Measurements from ENCODE around the gene SEMA3B. TPM values are rescaled to one million over a fixed set of nuclear protein-coding genes. Genes with fewer than 3 reads are reported as not detected.
A peak's percentile ranks its signal among the peaks of the same experiment; 100 is the strongest.

Gene SEMA3B
- total RNA-seq, 1 experiment from 2014 or later = 7.6 TPM

GRCh38 chr3:50324351-50325112 lies 55.6 kb downstream of the SEMA3B start:
- intact Hi-C loops (cut with micrococcal nuclease) = loop anchor here (1.0 kb wide), 2 partner anchors 50 to 132 kb away; no protein-coding TSS in a partner anchor
- Mint-ChIP-seq H3K27me3 (ENCODE audit: insufficient read depth, unreplicated experiment) (no peaks in the 10 kb centered on the region), H3K9me3 (ENCODE audit: unreplicated experiment) (no peaks in the 10 kb centered on the region), H3K27ac (ENCODE audit: low read depth, unreplicated experiment) (no peak overlapping the region), H3K4me1 (ENCODE audit: insufficient read depth, unreplicated experiment) (peaks cover under 1% of the 10 kb centered on the region), H3K4me3 (ENCODE audit: unreplicated experiment) (no peak overlapping the region), H3K36me3 (ENCODE audit: insufficient read depth, unreplicated experiment) (peaks cover 13% of the 10 kb centered on the region)
- TF ChIP-seq CTCF (IDR thresholded peaks at IDR 0.05; ENCODE audit: unreplicated experiment) = peak; percentile 79
- DNase-seq (ENCODE audit: unreplicated experiment) = peak; percentile 64
- no TSS peak for BruUV-seq (replicated peaks)
- CTCF ChIA-PET = interaction anchor here (0.6 to 3.9 kb wide), 31 partner anchors 10 to 1344 kb away, joined by 3 to 38 read pairs (median 4); partner anchors contain the start of genes HYAL1, HYAL3, IFRD2 and LSMEM2
- POLR2A ChIA-PET = interaction anchor here (1.2 to 5.0 kb wide), 4 partner anchors 13 to 32 kb away, joined by 3 to 22 read pairs (median 4); partner anchors contain the start of genes HYAL3, IFRD2 and NAA80

GRCh38 chr3:50325113-50325480 lies 56.1 kb downstream of the SEMA3B start:
- Mint-ChIP-seq H3K27ac (ENCODE audit: low read depth, unreplicated experiment) (no peak overlapping the region), H3K4me1 (ENCODE audit: insufficient read depth, unreplicated experiment) (no peaks in the 10 kb centered on the region), H3K9me3 (ENCODE audit: unreplicated experiment) (no peaks in the 10 kb centered on the region), H3K27me3 (ENCODE audit: insufficient read depth, unreplicated experiment) (no peaks in the 10 kb centered on the region), H3K4me3 (ENCODE audit: unreplicated experiment) (no peak overlapping the region), H3K36me3 (ENCODE audit: insufficient read depth, unreplicated experiment) (peaks cover 17% of the 10 kb centered on the region)
- TF ChIP-seq CTCF (IDR thresholded peaks at IDR 0.05; ENCODE audit: unreplicated experiment) = no peak
- intact Hi-C loops (cut with micrococcal nuclease) = no loop called here
- CTCF ChIA-PET = interaction anchor here (0.6 to 3.9 kb wide), 16 partner anchors 10 to 111 kb away, joined by 3 to 38 read pairs (median 10); partner anchors contain the start of genes HYAL1, HYAL3, IFRD2 and LSMEM2
- POLR2A ChIA-PET = interaction anchor here (1.3 to 5.0 kb wide), 2 partner anchors 24 to 33 kb away, joined by 3 to 22 read pairs; partner anchors contain the start of gene IFRD2
- no TSS peak for BruUV-seq (replicated peaks)
- no peak for DNase-seq (ENCODE audit: unreplicated experiment)

- H3K36me3 Mint-ChIP-seq (ENCODE audit: insufficient read depth, unreplicated experiment) = peaks cover 17% of the 10 kb centered on the region
- no peaks in the 10 kb centered on the region for H3K4me1 Mint-ChIP-seq (ENCODE audit: insufficient read depth, unreplicated experiment)
- no peak overlapping the region for H3K4me3 Mint-ChIP-seq (ENCODE audit: unreplicated experiment)
- no peaks in the 10 kb centered on the region for H3K9me3 Mint-ChIP-seq (ENCODE audit: unreplicated experiment)
- CTCF ChIA-PET = interaction anchor here (0.7 to 3.9 kb wide), 8 partner anchors 11 to 66 kb away, joined by 3 to 38 read pairs (median 10); partner anchors contain the start of genes IFRD2 and SEMA3B
- no peak for TF ChIP-seq CTCF (IDR thresholded peaks at IDR 0.05; ENCODE audit: unreplicated experiment)
- H3K27ac Mint-ChIP-seq (ENCODE audit: low read depth, unreplicated experiment) = no peak overlapping the region
- no TSS peak for BruUV-seq (replicated peaks)
- DNase-seq (ENCODE audit: unreplicated experiment) = no peak
- no peaks in the 10 kb centered on the region for H3K27me3 Mint-ChIP-seq (ENCODE audit: insufficient read depth, unreplicated experiment)
- POLR2A ChIA-PET = interaction anchor here (0.9 to 1.2 kb wide), 3 partner anchors 9 to 36 kb away, joined by 3 to 4 read pairs (median 3); no protein-coding TSS in a partner anchor
- intact Hi-C loops (cut with micrococcal nuclease) = no loop called here
Measured at GRCh38 chr3:50325497-50326181, 56.7 kb downstream of the SEMA3B start.

GRCh38 chr3:50326182-50326541 lies 57.2 kb downstream of the SEMA3B start:
- Mint-ChIP-seq H3K4me1 (ENCODE audit: insufficient read depth, unreplicated experiment) (no peaks in the 10 kb centered on the region), H3K27me3 (ENCODE audit: insufficient read depth, unreplicated experiment) (no peaks in the 10 kb centered on the region), H3K4me3 (ENCODE audit: unreplicated experiment) (no peak overlapping the region), H3K9me3 (ENCODE audit: unreplicated experiment) (no peaks in the 10 kb centered on the region), H3K27ac (ENCODE audit: low read depth, unreplicated experiment) (no peak overlapping the region), H3K36me3 (ENCODE audit: insufficient read depth, unreplicated experiment) (peaks cover 17% of the 10 kb centered on the region)
- ChIA-PET CTCF (interaction anchor here (0.7 to 1.0 kb wide), 2 partner anchors 21 to 56 kb away, joined by 3 to 5 read pairs; no protein-coding TSS in a partner anchor), POLR2A (interaction anchor here (0.9 to 1.2 kb wide), 3 partner anchors 9 to 36 kb away, joined by 3 to 4 read pairs (median 3); no protein-coding TSS in a partner anchor)
- TF ChIP-seq CTCF (IDR thresholded peaks at IDR 0.05; ENCODE audit: unreplicated experiment) = no peak
- no peak for DNase-seq (ENCODE audit: unreplicated experiment)
- BruUV-seq (replicated peaks) = no TSS peak
- intact Hi-C loops (cut with micrococcal nuclease) = no loop called here

Measured in MCF 10A (cell line).